SJCRH30 (cell line): ENCODE measurements around the gene CACNA1C. TPM values are rescaled to one million over a fixed set of nuclear protein-coding genes. Genes with fewer than 3 reads are reported as not detected.
"Not testable (repeated sequence)": the region's sequence is repeated elsewhere in the genome, so short reads cannot be mapped to it uniquely, and the experiment has no call there.

Source experiments
- DNase-seq, 2 experiments: peaks; one replicate each; pipeline ENCODE4 v3.0.0-alpha.2; 2015 to 2020
- H3K27ac ChIP-seq: fragments of 250-450 bp; sonication (Bioruptor Pico); 2 replicates; pipeline ENCODE4 v1.5.1; 2020; ENCODE audit warnings: mild to moderate bottlenecking, moderate library complexity
- H3K27me3 ChIP-seq: fragments of 250-450 bp; sonication (Bioruptor Pico); 2 replicates; pipeline ENCODE4 v1.5.1; 2020; ENCODE audit warnings: mild to moderate bottlenecking, moderate library complexity
- H3K36me3 ChIP-seq: fragments of 250-450 bp; sonication (Bioruptor Pico); 2 replicates; pipeline ENCODE4 v1.5.1; 2020; ENCODE audit warnings: mild to moderate bottlenecking, moderate library complexity
- H3K4me1 ChIP-seq: fragments of 250-450 bp; sonication (Bioruptor Pico); 2 replicates; pipeline ENCODE4 v1.5.1; 2020; ENCODE audit warnings: mild to moderate bottlenecking, moderate library complexity
- H3K4me3 ChIP-seq: fragments of 250-450 bp; sonication (Bioruptor Pico); 2 replicates; pipeline ENCODE4 v1.5.1; 2020; ENCODE audit warnings: mild to moderate bottlenecking, moderate library complexity
- H3K9me3 ChIP-seq: fragments of 250-450 bp; sonication (Bioruptor Pico); replicated peaks from 2 replicates; pipeline ENCODE4 v1.5.1; 2020; ENCODE audit warnings: mild to moderate bottlenecking, moderate library complexity
- total RNA-seq: library from RNA; depleted of rRNA; stranded (reverse); fragments of >200 nt; shearing (Covaris generic); gene quantifications from 2 replicates; pipeline ENCODE4 v1.2.3, GENCODE V29; 2014

CACNA1C gene
- total RNA-seq, 1 experiment from 2014 or later = not detected

GRCh38 chr12:2120982-2121758 is 68.4 kb downstream of the CACNA1C start:
- Histone ChIP-seq H3K27me3 (peaks cover 48% of the 10 kb centered on the region), H3K4me3 (no peak overlapping the region), H3K4me1 (no peaks in the 10 kb centered on the region), H3K9me3 (no peaks in the 10 kb centered on the region), H3K36me3 (no peaks in the 10 kb centered on the region), H3K27ac (no peak overlapping the region)
- no peak for DNase-seq

- H3K36me3 ChIP-seq = no peaks in the 10 kb centered on the region
- DNase-seq = no peak
- H3K4me1 ChIP-seq = no peaks in the 10 kb centered on the region
- H3K4me3 ChIP-seq = no peak overlapping the region
- no peaks in the 10 kb centered on the region for H3K9me3 ChIP-seq
- peaks cover 25% of the 10 kb centered on the region for H3K27me3 ChIP-seq
- no peak overlapping the region for H3K27ac ChIP-seq
These were observed 71.8 kb downstream of the CACNA1C start for GRCh38 chr12:2124466-2125023.

- no peaks in the 10 kb centered on the region for H3K4me1 ChIP-seq
- no peaks in the 10 kb centered on the region for H3K36me3 ChIP-seq
- no peak overlapping the region for H3K4me3 ChIP-seq
- H3K27ac ChIP-seq = no peak overlapping the region
- no peaks in the 10 kb centered on the region for H3K9me3 ChIP-seq
- no peak for DNase-seq
- peaks cover 18% of the 10 kb centered on the region for H3K27me3 ChIP-seq
These were observed 73.1 kb downstream of the CACNA1C start for GRCh38 chr12:2125651-2126522.

- Histone ChIP-seq H3K4me3 (no peak overlapping the region), H3K27ac (no peak overlapping the region), H3K4me1 (no peaks in the 10 kb centered on the region), H3K27me3 (peaks cover 11% of the 10 kb centered on the region), H3K36me3 (no peaks in the 10 kb centered on the region), H3K9me3 (no peaks in the 10 kb centered on the region)
- DNase-seq = no peak
These were observed 74.1 kb downstream of the CACNA1C start for GRCh38 chr12:2126676-2127406.

GRCh38 chr12:2129076-2129475 is 76.3 kb downstream of the CACNA1C start:
- no peaks in the 10 kb centered on the region for H3K36me3 ChIP-seq
- no peaks in the 10 kb centered on the region for H3K4me1 ChIP-seq
- H3K27ac ChIP-seq = no peak overlapping the region
- DNase-seq = no peak
- no peak overlapping the region for H3K4me3 ChIP-seq
- H3K9me3 ChIP-seq = no peaks in the 10 kb centered on the region
- H3K27me3 ChIP-seq = peaks cover 4% of the 10 kb centered on the region; the same call in 1 of the 2 replicates

GRCh38 chr12:2135661-2136418 is 83.1 kb downstream of the CACNA1C start:
- not testable (repeated sequence) for H3K36me3 ChIP-seq, H3K27ac ChIP-seq, DNase-seq, H3K9me3 ChIP-seq, H3K27me3 ChIP-seq, H3K4me1 ChIP-seq, H3K4me3 ChIP-seq

- DNase-seq = no peak
- H3K27me3 ChIP-seq = no peaks in the 10 kb centered on the region
- no peak overlapping the region for H3K27ac ChIP-seq
- no peak overlapping the region for H3K4me3 ChIP-seq
- no peaks in the 10 kb centered on the region for H3K36me3 ChIP-seq
- H3K9me3 ChIP-seq = no peaks in the 10 kb centered on the region
- H3K4me1 ChIP-seq = no peaks in the 10 kb centered on the region
These were observed 84.1 kb downstream of the CACNA1C start for GRCh38 chr12:2136901-2137300.

GRCh38 chr12:2137711-2138110 is 84.9 kb downstream of the CACNA1C start:
- DNase-seq = no peak
- H3K36me3 ChIP-seq = no peaks in the 10 kb centered on the region
- H3K27ac ChIP-seq = no peak overlapping the region
- H3K4me3 ChIP-seq = no peak overlapping the region
- no peaks in the 10 kb centered on the region for H3K4me1 ChIP-seq
- no peaks in the 10 kb centered on the region for H3K9me3 ChIP-seq
- no peaks in the 10 kb centered on the region for H3K27me3 ChIP-seq

- Histone ChIP-seq H3K9me3 (no peaks in the 10 kb centered on the region), H3K27me3 (no peaks in the 10 kb centered on the region), H3K4me1 (no peaks in the 10 kb centered on the region), H3K36me3 (no peaks in the 10 kb centered on the region), H3K27ac (no peak overlapping the region), H3K4me3 (no peak overlapping the region)
- no peak for DNase-seq
These were observed 85.5 kb downstream of the CACNA1C start for GRCh38 chr12:2138294-2138693.

GRCh38 chr12:2138871-2139308 is 86.1 kb downstream of the CACNA1C start:
- DNase-seq = no peak
- no peak overlapping the region for H3K27ac ChIP-seq
- no peaks in the 10 kb centered on the region for H3K27me3 ChIP-seq
- H3K4me1 ChIP-seq = no peaks in the 10 kb centered on the region
- H3K4me3 ChIP-seq = no peak overlapping the region
- H3K9me3 ChIP-seq = no peaks in the 10 kb centered on the region
- no peaks in the 10 kb centered on the region for H3K36me3 ChIP-seq

- Histone ChIP-seq H3K9me3 (no peaks in the 10 kb centered on the region), H3K4me1 (no peaks in the 10 kb centered on the region), H3K27me3 (no peaks in the 10 kb centered on the region), H3K27ac (no peak overlapping the region), H3K36me3 (no peaks in the 10 kb centered on the region), H3K4me3 (no peak overlapping the region)
- DNase-seq = no peak
These were observed 86.9 kb downstream of the CACNA1C start for GRCh38 chr12:2139651-2140050.

- no peak for DNase-seq
- no peaks in the 10 kb centered on the region for H3K9me3 ChIP-seq
- no peak overlapping the region for H3K4me3 ChIP-seq
- no peaks in the 10 kb centered on the region for H3K4me1 ChIP-seq
- no peaks in the 10 kb centered on the region for H3K27me3 ChIP-seq
- H3K27ac ChIP-seq = no peak overlapping the region
- H3K36me3 ChIP-seq = no peaks in the 10 kb centered on the region
These were observed 88.2 kb downstream of the CACNA1C start for GRCh38 chr12:2140858-2141519.

- Histone ChIP-seq H3K36me3 (no peaks in the 10 kb centered on the region), H3K27me3 (no peaks in the 10 kb centered on the region), H3K9me3 (no peaks in the 10 kb centered on the region), H3K27ac (no peak overlapping the region), H3K4me1 (no peaks in the 10 kb centered on the region), H3K4me3 (no peak overlapping the region)
- DNase-seq = no peak
These were observed 89.3 kb downstream of the CACNA1C start for GRCh38 chr12:2142068-2142467.

GRCh38 chr12:2144951-2145350 is 92.2 kb downstream of the CACNA1C start:
- H3K27me3 ChIP-seq = no peaks in the 10 kb centered on the region
- DNase-seq = no peak
- no peaks in the 10 kb centered on the region for H3K36me3 ChIP-seq

More at GRCh38 chr12:2144951-2145350, 92.2 kb downstream of the CACNA1C start:
- H3K27ac ChIP-seq = no peak overlapping the region
- no peaks in the 10 kb centered on the region for H3K9me3 ChIP-seq
- H3K4me3 ChIP-seq = no peak overlapping the region
- H3K4me1 ChIP-seq = no peaks in the 10 kb centered on the region
